G401 (cell line): ENCODE data around the gene SH3RF1. TPM values are rescaled to one million over a fixed set of nuclear protein-coding genes. Genes with fewer than 3 reads are reported as not detected.

ENCODE experiments used
- DNase-seq: peaks from one replicate; pipeline ENCODE4 v3.0.0-alpha.2; 2015; ENCODE audit warnings: low spot score
- in situ Hi-C: cut with HindIII; loops from 2 replicates; pipeline ENCODE4 v1.10.0; 2016; ENCODE audit warnings: low sequenced_read_pairs, mixed read lengths
- total RNA-seq: library from RNA; depleted of rRNA; stranded (reverse); fragments of >200 nt; shearing (Covaris generic); gene quantifications from 2 replicates; pipeline ENCODE4 v1.2.3, GENCODE V29; 2014

SH3RF1 gene
- total RNA-seq, 1 experiment from 2014 or later, result not detected

DNA sequence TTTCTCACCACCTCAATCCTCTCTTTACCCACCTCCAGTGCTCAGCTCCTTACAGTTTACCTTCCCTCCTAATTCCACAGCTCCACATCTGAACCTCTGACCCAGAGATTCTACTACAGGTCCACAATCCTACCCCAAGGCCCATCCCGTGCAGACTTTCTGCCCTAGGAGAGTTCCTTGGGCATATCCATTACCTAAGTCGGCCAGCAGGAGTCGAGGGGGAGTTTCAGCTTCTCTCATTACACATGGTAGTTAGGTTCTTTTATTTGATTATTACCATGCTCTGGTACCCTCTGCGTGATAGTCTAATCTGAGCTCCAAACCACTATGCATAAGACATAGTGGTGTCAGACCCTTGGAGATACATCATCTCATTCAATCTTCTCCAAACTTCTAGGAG lies 117.9 kb downstream of the SH3RF1 start:
- in situ Hi-C loops, result no loop called here

DNA sequence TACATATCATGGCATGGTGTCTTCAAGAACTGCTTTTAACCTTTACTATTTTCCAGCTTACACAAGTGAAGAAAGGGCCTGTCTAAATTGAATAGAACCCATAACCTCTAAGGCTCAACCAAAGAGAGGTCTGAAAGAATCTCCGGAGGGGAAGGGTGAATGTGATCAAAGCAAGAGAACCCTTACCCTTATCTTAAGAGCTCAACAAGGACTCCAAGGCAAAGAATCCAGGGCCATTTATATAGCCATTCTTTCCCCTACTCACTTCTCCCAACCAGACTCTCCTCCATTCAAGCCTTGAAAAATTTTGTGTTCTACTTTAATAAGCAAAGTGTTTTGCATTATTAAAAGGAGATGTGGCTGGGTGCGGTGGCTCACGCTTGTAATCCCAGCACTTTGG lies 118.7 kb downstream of the SH3RF1 start:
- in situ Hi-C loops, result no loop called here
- no peak for DNase-seq

More for the DNA sequence above, 117.9 kb downstream of the SH3RF1 start:
- DNase-seq, result no peak

DNA sequence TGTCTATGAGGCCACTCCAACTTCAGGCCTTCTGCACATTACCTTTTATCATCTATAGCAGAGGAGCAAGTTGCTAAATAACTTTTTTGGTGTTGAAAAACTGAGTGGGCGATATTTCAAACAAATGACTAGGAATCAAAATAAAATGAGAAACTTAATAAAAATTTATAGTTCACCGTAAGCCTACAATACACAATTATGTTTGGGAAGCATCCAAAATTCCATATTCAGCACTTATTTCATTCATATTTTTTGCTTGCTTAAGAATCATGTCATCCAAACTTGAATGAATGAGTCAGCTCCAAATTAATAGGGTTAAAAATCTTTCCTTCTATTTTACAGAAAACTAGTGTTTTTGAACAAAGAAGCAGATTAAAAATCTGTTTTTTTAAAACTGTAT lies 119.1 kb downstream of the SH3RF1 start:
- in situ Hi-C loops, result no loop called here
- no peak for DNase-seq

DNA sequence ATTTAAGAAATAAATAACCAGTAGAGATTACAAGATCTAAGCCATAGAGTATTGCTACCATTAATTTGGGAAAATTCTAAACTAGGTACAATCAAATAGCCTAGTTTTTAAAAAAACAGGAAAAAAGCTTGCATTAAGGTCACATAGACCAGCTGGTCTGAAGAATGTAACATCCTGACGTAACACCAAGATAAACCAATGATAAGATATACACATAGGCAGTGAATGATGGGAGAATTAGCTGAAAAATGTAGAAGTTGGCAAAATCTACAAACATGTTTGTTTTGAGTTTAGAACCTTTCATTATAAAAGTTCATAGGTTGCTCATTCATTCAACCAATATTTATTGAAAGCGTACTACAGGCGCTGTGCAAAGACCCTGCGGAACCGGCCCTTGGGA lies 120.0 kb downstream of the SH3RF1 start:
- no peak for DNase-seq
- in situ Hi-C loops, result no loop called here

DNA sequence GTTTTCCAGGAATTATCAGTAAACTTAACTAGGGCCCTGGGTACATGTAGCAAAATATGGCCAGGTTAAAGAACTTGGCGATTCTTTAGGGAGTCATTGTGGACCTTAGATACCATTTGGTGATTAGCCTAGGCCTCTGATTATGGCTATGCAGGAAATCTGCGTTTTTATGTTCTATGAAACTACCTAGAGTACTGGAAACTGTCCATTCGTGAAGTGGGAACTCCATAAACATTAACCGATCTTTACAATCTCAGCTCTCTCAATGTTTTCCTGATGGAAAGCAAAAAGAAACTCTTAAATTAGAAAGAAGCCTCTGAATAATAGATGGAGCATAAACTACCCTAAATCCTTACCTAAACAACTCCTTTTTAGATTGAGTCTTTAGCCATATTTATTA lies 121.9 kb downstream of the SH3RF1 start:
- no peak for DNase-seq
- in situ Hi-C loops, result no loop called here

DNA sequence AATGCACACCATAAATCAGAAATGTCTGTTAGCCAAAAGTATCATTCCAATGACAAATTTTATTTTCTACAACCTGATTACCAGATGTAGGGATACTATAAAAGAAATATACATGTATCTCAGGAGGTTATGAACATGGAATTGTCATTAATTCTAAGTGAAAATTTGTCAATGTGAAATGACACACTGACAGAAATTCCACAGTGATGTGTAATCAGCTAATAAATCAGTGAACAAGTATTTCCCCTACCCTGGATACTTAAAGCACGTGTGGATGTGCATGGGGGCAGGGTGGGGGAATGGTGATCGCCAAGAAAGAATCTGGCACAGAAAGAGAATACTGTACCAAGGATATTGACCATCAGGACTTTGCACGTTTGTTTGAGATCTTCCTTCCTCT lies 123.6 kb downstream of the SH3RF1 start:
- in situ Hi-C loops, result no loop called here
- no peak for DNase-seq

DNA sequence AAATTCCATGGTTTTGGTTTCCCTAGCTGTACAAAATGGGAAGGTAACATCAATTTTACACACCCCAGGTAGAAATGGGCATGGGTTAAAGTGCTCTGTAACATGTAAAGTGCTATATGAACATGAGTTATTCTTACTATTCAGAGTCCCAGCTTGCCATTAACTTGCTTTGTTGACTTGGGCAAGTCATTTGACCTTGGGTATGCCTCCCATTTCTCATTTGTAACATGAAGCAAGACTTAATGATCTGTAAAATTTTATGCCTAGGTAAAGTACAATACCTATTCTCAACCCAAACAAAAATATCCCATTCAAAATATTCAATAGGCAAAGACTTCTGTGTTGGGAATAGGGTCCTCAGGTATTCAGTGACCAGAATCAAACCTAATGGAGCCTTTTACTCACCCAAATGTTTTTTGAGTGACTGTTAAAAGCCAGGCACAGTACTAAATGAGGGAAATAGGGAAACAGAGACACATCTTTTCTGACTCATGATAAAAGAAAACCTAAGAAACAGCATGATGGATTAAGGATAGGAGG lies 126.6 kb downstream of the SH3RF1 start:
- in situ Hi-C loops, result no loop called here
- no peak for DNase-seq

DNA sequence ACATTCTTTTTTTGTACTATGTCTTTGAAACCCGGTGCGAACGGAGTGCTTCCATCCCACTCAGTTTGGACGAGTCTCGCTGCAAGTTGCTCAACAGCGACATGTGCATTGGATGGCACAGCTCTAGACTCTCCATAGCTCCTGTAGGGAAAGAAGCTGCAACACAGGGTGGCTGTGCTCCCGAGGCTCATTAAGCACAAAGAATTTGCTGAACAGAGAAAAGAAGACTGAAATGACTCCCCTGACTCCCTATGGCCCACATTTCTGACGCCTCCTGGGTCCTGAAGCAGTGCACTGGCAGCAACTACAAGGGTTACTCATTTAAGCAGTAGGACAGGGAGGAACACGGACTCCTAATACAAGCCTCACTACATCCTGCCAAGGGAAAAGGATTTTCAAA lies 127.4 kb downstream of the SH3RF1 start:
- no peak for DNase-seq
- in situ Hi-C loops, result no loop called here

DNA sequence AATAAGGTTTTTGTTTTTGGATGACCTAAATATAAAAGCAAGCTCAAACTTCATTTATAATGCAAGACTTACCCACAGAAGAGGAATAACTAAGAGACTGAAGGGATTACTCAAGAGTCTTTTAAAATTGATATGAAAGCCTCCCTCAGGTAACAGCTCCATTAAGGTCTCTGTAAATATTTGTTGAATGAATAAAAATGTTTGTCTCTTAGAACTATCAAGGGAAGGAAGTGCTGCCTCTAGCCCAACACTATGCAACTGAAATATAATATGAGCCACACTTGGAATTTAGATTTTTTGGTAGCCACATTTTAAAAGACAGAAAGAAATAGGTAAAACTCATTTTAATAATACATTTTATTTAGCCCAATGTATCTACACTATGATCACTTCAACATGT lies 127.8 kb downstream of the SH3RF1 start:
- in situ Hi-C loops, result no loop called here
- DNase-seq, result no peak

DNA sequence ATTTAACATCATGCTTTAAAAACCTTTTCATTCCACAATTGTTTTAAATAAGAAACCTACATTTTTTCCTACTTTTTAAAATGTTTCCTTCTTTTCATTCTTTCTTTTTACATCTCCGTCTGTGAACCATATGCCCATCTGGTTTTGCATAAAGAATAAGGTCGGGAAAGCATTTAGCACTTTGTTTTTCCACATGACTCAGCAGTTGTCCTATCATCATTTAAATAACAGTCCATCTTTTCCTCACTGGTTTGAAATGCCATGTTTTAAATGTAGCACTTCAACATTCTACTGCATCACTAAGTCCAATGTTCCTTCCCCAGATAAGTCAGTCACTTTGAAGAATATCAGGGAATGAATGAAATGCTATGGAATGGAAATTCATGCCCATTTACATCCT lies 128.4 kb downstream of the SH3RF1 start:
- in situ Hi-C loops, result no loop called here
- DNase-seq, result no peak

DNA sequence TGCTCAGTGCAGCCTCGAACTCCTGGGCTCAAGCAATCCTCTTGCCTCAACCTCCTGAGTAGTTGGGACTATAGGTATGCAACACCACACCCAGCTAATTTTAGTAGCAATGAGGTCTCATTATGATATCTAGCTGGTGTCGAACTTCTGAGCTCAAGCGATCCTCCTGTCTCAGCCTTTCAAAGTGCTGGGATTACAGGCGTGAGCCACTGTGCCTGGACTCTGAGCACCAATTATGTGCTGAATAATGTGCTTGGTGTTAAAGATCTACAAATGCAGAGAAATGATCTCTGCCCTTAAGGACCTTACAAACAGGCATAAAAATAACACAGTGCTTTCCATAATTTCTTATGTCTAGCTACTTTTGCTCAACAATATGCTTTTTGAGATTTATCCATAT lies 131.7 kb downstream of the SH3RF1 start:
- in situ Hi-C loops, result no loop called here
- no peak for DNase-seq

DNA sequence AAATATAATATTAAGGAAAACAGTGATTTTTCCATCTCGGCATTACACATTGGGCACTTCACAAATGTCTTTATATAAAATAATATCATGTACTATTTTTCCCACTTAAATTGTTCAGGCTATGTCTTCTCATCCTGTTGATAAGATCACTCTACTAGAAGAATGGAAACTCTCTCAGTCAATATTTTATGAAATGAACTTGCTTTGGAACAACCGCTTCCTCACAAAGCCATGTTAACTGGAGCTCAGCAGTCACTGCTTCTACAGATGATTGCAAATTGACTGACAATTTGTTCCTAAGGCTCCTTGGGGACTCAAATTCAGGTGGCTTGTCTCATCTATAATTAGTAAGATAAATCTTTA lies 133.2 kb downstream of the SH3RF1 start:
- DNase-seq, result no peak
- in situ Hi-C loops, result no loop called here

DNA sequence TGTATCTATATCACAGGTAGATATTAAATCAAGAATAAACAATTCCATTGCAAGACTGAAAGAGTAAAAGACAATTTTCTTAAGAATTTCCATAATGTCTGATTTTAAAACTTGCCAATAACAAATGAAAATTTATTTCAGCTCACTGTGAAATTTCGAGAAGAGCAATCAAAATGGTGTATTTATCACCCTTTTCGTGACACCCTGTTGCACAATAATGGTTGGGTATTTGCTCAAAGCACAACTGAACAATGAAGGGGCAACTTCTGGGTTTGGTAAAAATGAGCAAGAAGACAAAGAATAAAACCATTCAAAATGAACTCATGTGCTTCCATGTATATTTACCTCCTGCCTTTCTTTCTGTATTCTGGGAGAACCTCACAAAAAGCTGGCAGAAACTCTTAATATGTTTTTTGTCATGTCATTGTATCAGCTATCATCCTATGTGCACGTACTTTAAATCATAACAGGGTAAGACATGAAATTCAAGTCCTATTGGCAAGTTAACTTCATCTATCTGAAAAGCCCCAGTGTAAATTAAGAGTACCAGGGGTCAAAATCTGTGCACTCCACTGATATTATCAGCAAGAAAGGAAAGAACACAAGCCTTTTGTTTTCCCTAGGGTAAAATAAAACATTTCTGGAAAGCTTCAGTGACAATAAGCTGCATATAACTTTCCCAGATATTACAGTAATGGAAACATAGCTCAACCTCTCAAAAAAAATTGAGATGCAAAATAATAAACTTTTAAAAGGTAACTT lies 133.8 kb downstream of the SH3RF1 start:
- no peak for DNase-seq
- in situ Hi-C loops, result no loop called here

DNA sequence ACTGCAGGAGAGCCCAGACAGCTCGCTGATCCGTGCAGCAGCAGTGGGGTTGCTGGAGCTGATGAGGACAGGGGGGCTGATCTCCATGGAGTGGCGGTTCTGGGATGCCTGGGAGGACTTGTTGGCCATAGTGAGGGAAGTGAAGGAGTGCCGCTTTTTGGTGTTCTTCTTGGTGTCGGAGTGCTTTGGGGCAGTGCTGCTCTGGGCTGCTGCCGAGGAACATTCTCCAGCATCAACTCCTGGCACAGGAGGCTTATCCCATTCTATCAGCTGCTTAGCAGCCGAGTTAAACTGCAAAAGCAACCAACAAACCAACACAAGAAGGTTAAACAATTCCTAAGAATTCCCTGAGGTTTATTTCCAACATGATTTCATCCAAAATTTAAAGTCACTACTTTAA lies 134.4 kb downstream of the SH3RF1 start:
- no peak for DNase-seq
- in situ Hi-C loops, result no loop called here

DNA sequence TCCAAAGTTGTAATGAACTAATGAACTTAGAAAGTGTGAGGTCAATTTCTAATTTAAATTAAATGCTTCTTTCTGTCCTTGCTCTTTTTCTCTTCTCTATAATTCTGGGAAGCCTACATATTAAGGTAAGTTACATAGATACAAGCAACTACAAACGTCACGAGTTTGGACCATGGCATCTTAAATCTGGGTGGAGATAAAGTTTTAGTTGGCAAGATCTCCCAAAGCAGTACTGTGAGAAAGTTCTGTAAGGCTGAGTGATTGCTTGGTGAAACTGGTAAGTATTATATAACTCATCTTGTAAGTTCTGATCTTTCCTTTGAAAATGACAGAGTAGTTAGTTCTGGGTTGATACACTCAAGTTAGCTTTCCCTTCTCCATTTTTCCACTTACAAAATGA lies 135.0 kb downstream of the SH3RF1 start:
- in situ Hi-C loops, result no loop called here
- no peak for DNase-seq

DNA sequence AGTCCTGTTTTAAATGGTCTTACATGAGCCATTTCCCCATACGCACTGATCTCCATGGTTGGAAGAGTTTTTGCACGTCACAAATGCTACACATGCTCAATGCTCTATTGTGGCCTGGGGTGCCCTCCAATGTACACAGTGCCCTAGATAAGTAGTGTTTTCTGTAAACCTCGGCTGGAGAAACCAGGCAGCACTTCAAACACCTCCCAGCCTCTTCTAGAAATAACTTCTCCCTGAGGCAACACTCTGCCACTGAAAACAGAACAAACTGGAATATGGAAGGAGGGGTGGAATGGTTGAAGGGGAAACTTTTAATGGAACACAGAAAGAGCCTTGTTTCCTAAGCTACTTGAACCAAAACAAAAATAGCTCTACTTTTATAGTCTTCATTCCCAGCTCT lies 136.8 kb downstream of the SH3RF1 start:
- in situ Hi-C loops, result no loop called here
- DNase-seq, result peak; percentile 13

DNA sequence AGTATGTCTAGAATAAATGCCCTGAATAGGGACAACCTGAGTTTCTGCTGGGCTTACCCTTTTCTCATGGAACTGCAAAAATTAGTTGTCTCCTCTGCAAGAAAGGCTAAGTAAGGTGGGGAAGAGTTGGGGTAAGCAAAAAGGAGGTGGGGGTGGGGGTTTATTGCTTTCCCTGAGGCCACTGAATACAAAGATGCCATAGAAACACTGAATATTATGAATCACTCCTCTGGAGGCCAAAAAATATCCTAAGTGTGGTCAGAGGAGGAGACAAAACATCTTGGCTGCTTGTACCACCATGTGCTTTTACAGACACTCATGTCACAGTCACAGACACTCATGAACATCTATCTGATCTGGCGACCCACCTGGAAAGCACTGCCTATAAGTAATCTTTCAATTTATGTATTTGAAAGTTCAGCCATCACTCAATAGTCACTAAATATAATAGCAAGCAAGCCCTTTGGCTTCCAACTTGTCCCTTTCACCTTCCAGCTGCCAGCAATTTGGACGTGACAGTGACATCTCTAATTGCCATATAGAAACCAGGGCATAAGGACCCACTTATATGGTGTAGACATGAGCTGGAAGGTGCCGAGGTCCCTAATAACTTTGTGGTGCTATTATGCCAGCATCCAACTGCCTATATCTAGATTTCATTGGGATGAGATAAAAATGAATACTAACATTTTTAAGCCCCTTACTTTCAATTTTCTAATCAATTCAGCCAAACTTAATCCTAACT lies 138.0 kb downstream of the SH3RF1 start:
- in situ Hi-C loops, result no loop called here
- no peak for DNase-seq

DNA sequence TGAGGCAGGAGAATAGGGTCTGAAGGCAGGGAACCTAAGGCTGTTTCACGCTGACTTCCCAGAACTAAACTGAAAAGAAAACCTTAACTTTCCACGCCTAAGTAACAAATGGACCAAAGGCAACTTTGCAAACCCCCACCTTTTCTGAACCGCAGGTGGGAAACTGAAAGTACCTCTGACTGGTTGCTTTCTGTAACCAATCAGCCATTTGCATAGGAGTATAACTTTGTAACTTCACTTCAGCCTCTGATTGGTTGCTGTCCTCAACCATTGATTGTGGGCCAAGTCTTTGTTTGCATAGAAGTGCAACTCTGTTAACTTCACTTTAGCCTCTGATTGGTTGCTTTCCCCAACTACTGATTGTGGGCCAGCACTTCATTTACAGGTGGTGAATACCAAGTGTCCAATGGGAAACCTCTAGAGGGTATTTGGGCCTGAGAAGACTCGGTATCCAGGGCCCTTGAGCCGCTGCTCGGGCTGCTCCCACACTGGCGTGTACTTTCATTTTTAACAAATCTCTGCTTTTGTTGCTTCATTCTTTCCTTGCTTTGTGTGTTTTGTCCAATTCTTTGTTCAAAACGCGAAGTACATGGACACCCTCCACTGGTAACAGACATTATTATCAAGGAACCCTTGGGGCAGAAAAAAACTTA lies 139.1 kb downstream of the SH3RF1 start:
- in situ Hi-C loops, result no loop called here

DNA sequence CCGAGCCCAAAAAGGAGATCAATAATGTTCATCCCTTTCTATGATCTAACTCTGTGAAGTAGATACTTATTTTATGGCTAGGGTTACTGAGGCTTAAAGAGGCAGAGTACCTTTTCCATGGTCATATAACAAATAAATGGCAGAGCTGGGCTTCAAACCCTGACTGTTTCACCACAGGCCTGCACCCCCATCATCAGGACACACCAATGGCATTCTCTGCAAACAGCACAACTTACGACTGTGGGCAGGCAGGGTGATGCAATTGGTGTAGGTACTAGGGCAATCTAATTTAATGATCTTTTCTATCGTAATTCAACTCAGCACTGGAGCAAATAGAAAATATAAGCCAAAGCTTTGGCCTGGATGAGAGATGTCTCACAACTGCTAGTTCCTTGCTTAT lies 141.9 kb downstream of the SH3RF1 start:
- in situ Hi-C loops, result no loop called here
- no peak for DNase-seq

More for the DNA sequence above, 139.1 kb downstream of the SH3RF1 start:
- DNase-seq, result no peak

DNA sequence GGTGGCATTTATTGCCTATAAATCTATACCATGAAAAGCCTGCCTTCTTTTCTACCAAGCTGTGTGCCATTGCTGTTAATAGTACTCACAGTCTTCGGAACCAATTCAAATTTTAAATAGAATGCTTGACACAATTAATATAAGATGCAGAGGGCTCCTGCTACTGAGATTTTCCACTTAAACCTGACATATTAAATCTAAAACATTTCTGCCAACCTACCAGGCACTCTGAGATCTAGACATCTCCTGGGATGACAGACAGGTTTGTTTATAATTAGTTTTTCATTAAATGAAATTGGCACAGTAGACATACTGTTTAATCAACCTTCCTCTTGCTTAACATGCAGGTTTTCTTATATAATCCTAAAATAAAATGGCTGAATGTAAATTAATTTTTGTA lies 143.4 kb downstream of the SH3RF1 start:
- in situ Hi-C loops, result no loop called here

More for the DNA sequence above, 143.4 kb downstream of the SH3RF1 start:
- DNase-seq, result no peak
